GM19452 (cell line): ENCODE measurements around the gene TNS4.

ENCODE experiments used
- ATAC-seq: cut with Tn5 transposase; IDR thresholded peaks from one replicate; pipeline ENCODE4 v1.9.1; 2021; ENCODE audit not compliant: unreplicated experiment

The TNS4 gene

DNA sequence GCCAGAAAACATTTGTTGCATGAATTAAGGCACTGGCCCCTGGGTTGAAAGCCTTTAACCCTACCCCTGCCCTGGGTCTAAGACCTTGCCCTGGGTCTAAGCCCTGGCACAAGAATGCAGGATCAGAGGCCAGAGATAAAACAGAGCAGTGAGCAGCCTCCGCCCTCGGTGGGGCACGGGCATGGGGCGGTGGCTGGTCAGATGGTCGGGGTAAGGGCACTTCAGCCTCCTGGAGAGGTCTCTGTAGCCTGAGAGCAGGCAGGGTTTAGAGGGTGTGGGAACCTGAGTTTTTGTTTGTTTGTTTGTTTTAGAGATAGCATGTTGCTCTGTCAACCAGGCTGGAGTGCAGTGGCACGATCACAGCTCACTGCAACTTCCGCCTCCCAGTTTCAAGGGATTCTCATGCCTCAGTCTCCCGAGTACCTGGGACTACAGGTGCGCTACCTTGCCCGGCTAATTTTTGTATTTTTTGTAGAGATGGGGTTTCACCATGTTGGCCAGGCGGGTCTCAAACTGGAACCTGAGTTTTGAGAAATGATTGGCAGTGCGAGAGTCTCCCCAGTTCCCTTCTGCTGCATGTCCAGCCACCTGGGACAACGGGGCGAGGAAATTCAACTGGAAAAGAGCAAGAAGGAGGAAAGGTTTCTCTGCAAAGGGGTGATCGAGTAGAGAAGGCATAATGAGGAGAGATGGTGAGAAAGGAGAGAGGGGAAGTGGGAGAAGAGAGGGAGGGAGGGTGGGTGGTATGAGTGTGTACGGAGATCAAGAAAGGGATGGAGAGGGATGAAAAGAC lies 27.7 kb downstream of the TNS4 start:
- no peak for ATAC-seq

DNA sequence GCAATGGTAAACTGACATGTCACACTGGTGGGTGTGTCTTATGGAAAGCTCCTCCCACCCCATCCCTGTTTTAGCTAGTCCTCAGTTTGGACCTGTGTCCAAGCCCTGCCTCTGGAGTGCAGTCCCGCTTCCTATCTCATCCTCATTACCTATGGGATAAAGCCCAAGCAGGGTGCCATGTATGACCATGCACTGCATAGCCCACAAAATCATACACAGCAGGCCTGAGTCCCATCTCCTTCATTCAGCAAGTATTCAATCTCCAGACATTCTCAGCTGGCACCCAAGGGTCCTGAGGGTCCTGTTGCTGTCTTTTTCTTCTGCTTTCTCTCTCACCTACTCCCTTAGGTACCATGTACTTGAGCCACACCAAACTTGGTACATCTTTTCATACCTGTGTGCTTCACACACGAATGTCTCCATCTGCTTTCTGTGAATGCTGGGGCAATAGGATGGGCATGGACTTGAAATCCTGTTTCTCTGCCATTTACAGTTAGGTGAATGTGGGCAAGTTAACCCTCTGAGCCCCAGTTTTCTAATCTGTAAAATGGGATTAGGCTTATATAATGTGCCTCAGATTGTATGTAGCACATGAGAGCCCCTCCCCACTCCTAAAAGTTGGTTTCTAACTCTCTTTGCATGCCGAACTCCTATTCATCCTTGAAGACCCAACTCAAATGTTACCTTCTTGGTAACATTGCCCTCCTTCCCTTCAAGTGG lies 28.5 kb downstream of the TNS4 start:
- ATAC-seq: no peak

DNA sequence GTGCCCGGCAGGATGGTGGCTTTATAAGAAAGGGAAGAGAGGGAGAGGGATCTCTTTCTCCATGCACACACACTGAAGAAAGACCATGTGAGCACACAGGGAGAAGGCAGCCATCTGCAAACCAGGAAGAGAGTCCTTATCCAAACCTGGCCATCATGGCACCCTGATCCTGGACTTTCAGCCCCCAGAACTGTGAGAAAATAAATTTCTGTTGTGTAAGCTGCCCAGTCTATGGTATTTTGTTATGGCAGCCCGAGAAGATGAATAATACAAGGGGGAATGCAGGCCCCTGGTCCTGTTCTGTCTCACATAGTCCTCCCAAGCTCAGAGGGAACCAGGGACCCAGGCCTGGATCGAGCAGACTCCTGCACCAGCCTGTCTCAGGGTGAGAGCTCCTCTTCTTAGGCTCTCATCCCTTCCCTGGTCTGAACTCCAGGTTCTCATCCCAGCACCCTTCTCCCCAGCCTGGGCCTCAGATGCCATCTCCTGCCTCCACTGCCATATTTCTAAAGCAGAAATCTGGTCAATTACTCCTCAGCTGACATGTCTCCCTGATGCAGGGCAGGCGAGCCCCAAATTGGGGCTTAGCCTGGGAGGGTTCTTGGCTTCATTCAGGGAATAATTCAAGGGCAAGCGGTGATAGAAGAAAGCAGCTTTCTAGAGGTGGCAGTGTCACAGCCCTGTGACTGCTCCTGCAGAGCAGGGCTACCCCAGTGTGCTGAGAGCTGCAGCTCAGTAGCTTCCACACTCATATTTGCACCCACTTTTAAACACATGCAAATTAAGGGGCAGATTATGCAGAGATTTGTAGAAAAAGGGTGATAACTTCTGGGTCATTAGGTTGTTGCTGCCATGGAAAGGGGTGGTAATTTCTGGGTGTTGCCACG lies 29.3 kb downstream of the TNS4 start:
- ATAC-seq: no peak

DNA sequence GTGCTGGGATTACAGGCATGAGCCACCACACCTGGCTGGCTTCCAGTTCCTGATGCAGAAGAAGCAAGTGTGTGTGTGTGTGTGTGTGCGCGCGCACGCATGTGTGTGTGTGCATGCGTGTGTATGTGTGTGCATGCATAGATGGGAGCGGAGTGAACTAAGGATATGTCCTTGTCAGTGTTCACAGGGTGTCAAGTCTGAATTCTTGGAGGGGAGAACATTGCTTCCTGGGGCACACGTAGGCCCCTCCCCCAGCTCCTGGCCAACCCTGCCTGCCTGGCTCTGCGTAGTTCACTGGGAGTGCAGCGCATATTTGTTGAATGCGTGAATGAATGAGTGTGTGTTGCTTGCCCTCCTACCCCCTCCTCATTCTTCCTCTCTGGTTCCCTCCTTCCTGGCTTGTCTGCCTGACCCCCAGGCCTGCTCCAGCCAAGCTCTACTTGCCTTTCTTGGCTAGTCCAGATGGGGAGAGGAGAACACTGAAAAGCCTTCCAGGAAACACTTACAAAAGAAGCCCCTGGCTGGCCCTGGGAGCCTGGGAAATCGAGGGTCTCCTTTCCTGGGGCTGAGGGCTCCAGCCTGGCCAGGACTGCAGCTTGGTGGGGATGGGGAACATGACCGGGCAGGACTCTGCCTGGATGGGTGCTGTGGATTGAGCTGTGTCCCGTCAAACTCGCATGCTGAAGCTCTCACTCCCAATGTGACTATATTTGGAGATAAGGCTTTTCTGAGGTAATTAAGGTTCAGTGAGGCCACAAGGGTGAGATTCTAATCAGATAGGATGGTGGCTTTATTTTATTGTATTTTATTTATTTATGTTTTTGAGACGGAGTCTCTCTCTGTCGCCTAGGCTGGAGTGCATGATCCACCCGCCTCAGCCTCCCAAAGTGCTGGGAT lies 30.2 kb downstream of the TNS4 start:
- no peak for ATAC-seq

DNA sequence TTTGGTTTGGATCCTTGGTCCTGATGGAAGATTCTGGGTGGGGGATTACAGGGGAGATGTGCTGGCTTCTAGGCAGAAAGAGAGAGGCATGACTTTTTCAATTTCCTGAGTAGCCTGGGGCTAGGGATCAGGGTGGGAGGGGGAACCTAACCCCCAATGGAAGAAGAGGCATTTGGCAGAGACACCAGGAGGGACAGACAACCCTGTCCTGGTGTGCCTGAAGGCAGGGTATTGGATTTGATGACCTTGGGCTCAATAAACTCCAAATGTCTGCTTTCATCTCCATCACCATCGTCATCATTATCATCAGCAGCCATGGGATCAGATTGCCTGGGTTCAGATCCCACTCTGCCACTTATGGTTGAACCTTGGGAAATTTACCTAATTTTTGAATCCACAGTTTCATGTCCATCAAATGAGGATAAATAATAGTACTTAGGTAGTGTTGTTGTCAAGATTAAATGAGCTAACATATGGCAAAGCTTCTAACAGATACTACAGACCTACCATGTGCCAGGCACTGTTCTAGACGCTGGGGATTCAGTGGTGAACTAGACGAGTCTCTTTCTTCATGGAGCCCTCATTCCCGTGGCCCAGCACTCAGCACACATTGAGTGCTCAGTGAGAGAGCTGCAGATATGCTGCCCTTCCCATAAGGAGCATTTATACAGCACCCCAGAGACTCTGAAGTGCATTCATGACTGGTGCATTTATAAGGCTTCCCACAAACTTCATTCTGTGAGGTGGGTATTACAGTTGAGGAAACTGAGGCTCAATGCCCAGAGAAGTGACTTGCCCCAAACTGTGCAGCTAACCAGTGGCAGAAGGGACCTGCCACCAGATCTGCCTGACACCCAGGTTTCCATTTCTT lies 31.4 kb downstream of the TNS4 start:
- no peak for ATAC-seq

DNA sequence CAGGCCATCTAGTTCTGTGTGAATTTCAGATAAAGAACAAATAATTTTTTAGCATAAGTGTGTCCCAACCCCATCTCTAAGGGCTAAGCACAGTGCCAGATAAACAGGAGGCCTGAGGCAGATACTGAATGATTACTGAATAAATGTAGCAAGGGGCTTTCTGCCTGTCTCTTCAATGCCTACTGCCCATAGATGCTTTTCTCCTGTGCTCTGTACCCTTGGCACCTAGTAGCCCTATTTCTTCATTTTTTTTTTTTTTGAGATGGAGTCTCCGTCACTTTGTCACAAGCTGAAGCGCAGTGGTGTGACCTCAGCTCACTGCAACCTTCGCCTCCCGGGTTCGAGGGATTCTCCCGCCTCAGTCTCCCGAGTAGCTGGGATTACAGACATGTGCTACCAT lies 32.9 kb downstream of the TNS4 start:
- ATAC-seq: no peak

DNA sequence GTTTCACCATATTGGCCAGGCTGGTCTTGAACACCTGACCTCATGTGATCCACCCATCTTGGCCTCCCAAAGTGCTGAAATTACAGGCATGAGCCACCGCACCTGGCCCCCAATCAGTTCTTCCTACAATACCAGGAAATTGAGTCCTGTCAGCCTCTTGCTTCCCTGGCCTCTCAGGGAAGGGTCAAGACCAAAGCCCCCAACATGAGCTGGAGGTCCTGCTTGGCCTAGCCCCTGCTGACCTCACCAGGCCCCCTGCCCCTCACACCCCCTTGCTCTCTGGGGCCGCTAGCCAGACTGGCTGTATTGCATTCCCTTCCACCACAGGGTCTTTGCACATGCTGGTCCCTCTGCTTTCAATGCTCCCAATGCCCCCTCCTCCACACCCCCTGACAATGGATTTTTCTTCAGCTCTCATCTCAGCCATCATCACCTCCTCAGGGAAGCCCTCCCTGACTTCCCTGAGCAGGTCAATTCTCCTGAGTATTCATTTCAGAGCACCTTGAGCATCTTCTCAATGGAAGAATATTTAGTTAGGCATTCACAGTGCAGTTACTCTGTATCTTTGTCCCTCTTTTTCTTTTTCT lies 34.0 kb downstream of the TNS4 start:
- no peak for ATAC-seq

DNA sequence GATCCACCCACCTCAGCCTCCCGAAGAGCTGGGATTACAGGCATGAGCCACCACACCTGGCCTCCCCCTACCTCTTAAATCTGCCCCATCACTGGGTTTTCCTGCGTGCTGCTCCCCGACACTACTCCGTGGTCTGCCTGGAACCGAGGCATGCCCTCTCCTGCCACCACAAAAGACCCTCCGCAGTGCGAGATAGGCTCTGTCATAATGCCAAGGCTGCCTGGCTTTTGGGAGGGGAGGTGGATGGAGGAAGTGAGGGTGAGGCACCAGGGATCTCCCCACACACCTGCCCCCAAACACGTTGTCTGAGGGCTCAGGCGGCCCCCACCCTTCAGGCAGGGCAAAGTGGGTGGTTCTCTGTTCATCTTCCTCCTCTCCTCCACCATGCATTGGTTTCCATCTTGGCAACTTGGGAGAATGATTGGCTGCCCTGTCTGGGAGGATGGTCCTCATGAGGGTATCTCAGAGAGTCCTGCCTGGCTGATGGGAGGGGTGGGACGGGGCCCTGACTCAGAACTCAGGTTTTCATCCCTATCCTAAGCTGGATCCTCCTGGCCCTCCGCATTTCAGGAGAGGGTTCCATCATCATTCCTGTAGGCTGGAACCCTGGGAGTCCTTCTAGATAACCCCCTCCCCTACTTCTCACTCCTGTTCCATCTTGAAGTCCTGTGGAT lies 35.0 kb downstream of the TNS4 start:
- ATAC-seq: no peak

DNA sequence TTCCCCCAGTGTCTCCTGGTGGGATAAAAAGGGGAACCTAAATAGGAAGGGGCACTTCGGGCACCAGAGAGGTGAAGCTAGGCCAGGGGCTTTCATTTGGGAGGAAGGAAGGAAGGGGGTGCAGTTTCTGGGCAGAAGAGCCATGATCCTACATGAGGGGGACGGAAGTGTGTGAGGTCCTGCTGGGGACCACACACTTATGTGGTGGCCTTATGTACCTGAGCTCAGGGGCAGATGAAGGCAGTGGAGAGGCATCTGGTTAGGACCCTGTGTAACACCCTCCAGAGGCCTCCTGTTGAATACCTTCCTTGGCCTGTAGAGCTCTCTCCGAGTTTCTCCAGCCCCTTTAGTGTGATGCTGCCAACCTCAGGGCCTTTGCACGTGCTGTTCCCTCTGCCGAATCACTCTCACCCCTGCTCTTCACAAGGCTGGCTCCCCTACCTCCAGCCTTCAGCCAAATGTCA lies 37.0 kb downstream of the TNS4 start:
- no peak for ATAC-seq

DNA sequence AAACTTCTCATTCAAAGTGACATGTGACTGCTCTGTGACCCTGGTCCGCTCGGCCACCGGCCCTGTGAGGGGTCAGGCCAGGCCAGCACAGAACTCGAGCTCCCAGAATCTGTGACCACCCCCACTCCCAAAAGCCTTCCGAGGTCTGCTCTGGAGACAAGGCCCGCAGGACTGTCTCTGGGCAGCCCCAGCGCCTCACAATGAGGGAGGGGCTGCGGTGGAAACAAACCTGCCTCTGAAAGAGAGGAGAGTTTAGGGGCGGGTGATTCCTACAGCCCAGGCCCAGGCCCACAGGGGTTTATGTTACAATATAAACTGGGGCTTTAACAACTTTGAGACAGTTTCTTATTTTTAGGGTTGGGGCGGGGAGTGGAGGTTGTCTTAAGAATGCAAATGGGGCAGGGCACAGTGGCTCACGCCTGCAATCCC lies 38.3 kb downstream of the TNS4 start:
- ATAC-seq: no peak

DNA sequence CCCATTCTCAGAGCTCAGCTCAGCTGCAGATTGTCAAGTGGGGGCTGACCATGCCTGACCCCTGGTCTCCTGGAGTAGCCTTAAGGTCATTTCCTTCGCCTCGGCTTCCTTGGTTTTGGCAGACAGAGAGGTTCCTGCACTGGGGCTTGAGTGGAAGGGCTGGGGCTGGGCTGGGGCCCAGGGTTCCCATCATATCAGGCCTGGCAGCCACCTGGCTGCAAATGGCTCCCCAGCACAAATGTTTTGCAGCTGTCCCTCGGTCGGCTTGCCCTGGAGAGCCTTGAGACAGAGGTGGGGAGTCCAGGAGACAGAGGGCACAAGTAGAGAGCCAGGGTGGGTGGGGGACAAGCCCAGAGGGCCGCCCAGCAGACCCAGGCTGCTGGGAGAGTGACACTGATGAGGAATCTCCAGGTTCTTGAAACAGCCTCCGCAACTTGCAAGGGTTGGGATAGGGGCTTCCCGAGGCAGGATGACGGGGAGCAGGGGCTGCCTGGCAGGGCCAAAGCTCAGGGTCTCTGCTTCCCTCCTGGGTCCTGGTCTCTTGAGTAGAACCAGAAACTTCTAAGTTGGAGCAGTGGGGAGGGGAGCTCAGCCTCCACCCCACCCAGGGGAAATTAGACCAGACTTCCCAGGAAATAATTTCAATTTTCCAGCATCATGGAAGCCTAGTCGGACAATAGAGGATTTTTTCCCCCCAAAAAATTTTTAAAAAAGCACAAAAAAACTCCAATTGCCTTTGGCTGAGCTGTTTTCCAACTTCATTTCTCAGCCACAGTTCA lies 38.9 kb downstream of the TNS4 start:
- ATAC-seq: no peak

DNA sequence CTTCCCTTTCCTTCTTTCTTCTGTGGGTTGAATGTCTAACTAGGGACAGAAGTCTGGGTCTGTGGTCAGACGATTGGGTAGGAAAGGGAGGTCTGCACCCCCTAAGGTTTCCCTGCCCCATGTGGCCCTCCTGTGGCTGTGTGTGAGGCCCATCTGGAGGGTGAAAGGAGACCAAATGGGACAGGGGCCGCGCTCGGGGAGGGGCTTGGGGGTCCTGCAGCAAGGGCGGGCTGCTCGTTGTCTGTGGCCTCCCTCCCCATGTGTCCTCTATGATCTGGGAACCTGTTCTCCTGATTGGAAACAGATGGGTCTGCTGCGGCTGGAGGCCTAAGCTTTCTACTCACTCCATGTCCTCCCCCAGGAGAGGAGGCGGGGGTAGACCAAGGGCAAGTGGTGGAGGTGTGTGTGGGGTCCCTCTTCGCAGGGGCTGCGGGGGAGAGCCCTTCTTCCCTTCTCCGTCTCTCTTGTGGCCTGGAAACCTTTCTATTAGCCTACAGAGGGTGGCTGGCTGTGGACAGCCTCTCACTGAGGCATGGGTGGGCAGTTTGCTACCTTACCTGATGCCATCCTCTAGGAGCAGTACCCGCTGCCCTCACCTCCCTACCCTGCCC lies 39.6 kb downstream of the TNS4 start:
- no peak for ATAC-seq

DNA sequence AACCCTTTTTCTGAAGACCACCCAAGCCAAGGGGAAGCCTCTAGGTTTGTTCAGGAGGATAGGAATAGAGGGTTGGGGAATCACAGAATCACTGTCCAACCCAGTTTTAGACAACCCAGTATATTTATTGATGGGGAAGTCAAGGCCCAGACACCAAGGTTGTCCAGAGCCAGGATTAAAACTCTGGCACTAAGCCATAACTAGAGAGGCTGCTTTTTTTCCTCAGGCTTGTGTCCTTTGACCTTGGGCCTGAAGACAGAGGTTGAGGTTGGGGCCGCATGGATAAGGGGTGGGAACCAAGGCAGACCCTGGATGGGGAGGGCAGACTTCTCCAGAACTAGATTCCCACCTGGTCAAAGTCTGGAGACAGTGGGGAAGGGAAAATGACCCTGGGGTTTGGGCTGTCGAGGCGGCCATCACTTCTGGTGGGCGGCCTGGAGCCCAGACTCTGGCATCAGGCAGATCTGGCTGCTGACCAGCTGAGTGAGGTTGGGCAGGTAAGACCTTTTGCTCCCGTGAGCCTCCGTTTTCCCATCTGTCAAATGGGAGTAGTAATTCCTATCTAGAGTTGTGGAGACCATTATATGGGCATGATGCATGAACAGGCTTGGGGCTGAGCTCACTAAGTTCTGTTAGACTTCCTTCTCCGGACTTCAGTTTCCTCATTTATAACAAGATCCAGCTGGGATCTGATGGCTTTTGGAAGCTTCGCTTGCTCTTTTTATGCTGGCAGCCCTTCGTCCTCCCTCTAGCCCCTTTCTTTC lies 40.3 kb downstream of the TNS4 start:
- no peak for ATAC-seq

DNA sequence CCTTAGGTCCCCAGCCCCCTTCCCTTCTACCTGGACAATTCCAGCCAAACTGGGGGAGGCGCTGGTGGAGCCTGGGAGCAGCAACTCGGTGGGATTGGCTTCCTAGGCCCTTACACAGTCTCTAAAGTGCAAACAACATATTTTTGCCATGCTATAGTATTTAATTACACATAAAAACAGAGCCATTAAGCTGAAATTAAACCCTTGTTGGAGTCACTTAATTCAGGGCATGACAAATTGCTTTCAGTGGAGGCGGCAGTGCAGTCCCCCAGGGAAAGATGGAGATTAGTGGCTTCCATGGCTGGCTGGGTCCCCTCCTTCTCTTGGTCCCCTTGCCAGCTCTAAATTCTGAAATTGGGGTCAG lies 40.8 kb downstream of the TNS4 start:
- ATAC-seq: no peak

DNA sequence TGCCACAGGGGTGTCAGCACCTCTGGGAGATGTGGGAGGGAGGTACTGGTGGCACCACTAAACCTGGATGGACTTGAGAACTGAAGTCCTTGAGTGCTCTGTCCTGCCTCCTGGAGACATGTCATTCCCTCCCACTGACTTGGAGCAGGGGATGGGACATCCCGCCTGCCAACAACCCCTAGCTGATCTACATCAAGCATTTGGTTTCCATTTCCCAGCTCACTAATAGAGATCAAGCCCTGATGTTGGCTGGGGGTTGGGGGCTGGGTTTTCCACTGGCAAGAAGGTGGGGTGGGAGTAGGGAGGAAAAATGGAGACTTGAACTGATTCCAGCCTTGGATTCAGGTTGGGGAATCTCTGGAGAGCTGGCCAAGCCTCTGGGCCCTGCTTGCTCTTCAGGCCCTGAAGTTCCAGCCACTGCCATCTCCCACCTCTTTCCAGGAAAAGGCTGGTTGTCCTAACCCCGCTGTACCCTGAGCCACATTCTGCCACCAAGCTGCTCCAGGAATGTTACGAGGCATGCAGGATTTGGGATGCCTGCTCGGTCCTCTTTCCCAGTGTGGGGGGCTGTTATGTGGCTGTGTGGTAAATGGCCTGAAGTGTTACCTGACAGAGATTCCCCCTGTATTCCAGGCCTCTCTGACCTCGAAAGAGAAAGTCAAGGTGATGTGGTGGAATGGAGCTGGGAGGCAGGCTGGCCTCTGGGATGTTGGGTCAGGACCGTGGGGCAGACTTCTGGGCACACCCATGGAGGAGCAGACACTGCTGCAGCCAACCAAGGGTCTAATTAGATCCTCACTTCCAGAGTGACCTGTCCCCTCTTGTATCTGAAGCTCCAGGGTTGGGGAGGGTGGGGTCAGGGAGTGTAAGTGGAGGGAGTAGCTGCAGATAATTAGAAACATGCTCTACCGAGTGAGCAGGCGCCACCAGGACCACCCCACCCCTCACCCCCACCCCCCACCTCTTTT lies 41.5 kb downstream of the TNS4 start:
- ATAC-seq: no peak
